SW480 (cell line): Measurements from ENCODE around the gene PLXNC1.

Source experiments
- DNase-seq: peaks from one replicate; pipeline ENCODE4 v3.0.0-alpha.2; 2016; ENCODE audit warnings: low spot score

The PLXNC1 gene

GRCh38 chr12:94157981-94158411 lies 9.6 kb downstream of the PLXNC1 start:
- DNase-seq: no peak

DNA sequence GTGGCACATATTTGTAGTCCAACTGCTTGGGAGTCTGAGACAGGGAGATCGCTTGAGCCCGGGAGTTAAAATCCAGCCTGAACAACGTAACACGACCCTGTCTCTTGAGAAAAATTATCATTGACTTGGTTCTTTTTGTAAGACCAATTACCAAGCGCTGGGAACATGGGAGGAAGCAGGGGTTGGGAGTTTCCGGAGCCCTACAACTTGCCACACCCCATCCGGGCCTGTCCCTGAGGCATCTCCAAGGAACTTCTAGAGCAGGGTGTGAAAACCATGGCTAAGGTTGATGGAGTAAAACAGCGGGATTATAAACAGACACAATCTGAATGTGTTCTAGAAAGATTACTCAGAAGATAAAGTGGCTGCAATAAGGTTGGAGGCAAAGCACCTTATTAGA lies 10.3 kb downstream of the PLXNC1 start:
- no peak for DNase-seq

- DNase-seq: no peak
Observed at GRCh38 chr12:94162108-94162507, 13.7 kb downstream of the PLXNC1 start.

DNA sequence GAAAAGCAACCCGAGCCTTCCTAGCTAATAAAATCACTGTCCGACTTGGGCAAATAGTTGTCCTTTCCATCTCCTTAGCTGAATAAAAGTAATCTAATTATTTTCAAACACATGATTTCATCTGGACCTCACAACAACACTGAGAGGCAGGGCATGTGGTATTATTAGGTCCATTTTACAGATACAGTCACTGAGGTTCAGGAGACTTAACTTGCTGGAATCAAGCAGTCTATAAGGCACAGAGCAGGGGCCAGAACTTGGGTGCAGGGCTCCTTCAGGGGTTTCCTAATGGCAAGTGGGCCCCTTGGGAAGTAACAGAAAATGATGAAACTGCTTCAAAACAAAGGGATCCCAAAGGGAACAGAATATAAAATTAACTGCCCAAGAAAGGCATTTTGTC lies 15.5 kb downstream of the PLXNC1 start:
- no peak for DNase-seq

DNA sequence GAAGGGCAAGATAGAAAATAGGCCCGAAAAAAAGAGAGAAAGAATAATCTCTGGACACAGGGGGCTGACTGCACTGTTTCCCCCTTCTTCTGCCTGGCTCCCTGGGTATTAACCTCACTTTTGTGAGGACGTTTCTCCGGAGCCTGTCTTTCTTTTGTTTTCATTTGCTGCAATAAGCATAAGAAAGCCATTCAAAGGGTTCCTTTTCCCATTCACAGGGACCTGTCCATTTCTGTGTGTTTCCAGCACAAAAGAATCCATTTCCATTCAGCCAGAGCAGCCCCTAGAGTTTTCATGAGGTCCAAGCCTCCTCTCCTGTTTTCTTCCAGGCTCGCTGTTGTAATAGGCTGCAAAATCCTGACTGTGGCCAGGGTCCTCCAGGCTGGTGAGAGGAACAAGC lies 16.8 kb downstream of the PLXNC1 start:
- DNase-seq: no peak

DNA sequence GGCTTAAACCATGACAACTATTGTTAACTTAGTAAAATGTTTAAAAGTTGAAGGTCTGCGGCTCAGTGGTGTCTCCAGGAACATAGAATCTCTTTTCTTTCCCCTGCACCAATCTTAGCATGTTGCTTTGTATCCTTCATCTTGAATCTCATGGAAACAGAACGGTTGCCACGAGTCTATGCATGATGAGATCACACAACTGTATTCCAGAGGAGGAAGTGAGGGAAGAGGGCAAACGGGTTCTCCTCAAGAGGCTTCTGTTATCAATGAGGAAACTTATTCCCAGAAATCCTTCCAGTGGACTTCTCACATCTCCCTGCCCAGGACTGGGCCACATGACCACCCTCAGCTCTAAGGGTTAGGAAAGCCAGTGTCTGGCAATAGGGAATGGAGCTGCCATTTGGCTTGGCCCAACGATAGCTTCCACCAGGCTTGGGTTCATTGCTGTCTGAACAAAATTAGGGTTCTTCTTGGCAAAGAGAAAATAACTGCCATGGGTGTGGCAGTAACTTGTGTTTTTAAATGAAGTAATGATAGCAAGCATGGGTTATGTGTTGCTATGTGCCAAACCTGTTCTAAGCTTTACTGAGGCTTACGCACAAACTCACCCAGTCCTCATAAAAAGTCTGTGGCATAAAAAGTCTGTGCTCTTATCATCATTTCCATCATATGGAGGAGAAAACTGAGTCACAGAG lies 17.4 kb downstream of the PLXNC1 start:
- DNase-seq: no peak

GRCh38 chr12:94167071-94167755 lies 18.8 kb downstream of the PLXNC1 start:
- DNase-seq: no peak

DNA sequence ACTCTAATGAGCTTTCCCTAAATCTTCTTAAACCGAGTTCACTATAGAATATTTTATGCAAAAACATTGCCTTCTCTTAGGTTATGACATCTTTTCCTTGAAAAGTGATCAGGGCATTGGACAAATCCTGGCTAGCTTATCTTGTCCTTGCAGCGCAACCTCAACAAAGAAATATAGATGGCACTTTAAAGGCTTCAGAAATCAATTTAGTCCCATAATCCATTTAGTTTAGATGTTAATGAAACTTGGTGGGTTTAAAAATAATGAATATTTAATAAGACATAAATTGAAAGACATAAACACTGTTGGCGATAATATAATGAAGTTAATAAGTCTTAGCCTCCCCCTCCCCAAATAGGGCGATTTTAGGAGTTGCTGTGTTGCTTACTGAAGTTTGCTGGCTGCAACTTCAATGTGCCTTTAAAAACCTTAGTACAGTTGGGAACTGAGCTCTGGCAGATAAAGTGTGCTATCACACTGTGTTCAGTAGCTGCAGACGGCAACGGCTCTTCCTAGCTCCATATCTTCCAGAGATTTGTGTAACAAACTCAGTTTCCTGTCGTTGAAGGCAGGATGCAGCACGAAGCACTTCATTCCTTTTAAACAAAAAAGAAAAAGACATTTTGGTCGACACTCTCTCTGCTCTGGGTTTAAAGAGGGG lies 19.5 kb downstream of the PLXNC1 start:
- no peak for DNase-seq

- no peak for DNase-seq
Observed at GRCh38 chr12:94169495-94169894, 21.1 kb downstream of the PLXNC1 start.

DNA sequence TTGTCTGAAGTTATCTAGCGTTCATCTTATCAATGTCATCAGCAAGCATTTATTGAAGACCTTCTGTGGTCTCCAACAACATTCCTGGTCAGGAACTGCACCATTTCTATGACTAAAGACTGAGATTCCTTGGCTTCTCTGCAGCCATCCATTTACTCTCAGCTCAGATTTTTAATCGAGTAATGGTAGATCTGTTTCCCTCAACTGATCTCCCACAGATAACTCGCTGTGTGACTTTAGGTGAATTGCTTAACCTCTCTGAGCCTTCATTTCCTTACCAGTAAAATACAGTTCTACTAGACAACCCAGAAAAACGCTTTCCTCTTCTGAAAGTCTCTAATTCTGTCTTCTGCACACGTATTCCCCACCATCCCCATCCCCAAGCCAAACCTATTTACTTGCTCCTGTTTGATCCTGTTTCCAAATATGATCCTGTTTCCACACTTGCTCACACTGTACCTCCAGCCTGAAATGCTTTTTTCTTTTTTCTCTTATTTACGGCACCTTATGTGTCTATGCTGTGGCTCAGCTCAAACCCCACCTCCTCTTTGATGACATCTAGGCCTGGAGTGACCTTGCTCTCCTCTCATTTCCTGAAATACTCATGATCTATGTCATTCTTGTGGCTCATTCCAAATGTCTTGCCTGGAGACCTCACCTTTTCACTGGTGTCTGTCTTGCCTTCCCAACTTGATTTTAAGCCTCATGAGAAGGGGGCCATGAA lies 21.8 kb downstream of the PLXNC1 start:
- no peak for DNase-seq

- no peak for DNase-seq
Observed at GRCh38 chr12:94170690-94171594, 22.6 kb downstream of the PLXNC1 start.

DNA sequence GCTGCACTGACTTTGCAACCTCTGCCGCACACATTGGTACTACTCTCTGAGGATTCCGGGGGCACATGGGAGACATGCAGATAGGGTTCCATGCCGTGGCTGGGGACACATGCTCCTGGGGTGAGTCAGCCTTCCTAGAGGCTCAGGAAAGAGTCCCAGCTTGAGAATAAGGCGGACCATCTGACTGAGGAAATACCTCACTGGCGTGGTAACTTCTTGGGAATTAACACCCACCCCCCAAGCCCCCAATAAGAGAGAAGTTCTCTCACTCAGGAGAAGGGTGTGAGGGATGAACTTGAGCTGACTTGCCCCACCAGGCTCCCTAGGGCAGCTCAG lies 23.2 kb downstream of the PLXNC1 start:
- no peak for DNase-seq

GRCh38 chr12:94172031-94172430 lies 23.7 kb downstream of the PLXNC1 start:
- no peak for DNase-seq

- no peak for DNase-seq
Observed at GRCh38 chr12:94172973-94173372, 24.6 kb downstream of the PLXNC1 start.

DNA sequence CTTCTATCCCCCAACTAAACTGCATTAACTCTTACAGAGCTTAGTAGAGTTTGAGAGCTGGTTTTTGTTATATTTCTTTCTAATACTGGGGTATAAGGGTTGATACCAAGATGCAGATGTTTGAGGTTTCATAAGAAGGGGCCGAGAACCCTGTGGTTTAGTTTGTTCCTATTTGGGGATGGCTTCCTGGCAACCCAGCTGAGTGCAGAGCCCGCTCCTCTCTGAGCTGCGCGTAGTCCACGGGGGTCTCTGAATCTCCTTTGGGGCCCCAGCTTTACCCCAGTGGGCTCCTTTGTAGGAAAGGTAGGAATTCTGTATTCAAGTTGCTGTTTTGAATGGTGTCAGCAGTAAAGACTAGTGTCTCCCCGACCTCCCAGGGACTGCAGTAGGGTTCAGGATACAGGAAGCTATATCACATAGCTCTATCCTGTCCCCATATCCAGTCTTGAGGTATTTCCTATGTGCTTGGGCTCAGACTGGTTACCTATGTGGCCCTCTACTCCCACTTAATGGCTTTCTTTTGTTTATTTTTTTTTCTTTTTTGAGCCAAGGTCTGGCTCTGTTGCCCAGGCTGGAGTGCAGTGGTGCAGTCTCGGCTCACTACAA lies 25.4 kb downstream of the PLXNC1 start:
- DNase-seq: no peak

DNA sequence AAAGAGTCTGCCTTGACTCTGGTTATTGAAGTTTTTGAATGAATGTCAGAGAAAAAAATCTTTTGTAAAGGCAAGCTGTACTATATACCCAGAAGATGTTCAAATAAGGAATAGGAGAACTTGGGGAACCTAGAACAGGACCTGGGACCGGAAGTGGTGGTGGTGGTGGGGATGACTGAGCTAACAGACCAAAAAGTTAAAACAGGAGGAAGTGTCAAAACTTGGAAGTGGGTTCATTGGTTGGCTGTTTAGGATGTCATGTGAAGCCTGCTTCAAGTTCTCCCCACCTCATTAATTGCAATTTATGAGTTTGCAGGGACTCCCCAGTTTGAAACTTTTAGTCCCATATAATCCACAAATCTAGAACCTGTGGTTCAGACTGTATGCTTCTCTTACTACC lies 26.2 kb downstream of the PLXNC1 start:
- no peak for DNase-seq

- no peak for DNase-seq
Observed at GRCh38 chr12:94175763-94176668, 27.6 kb downstream of the PLXNC1 start.

GRCh38 chr12:94178054-94178453 lies 29.7 kb downstream of the PLXNC1 start:
- DNase-seq: no peak

- DNase-seq: no peak
Observed at GRCh38 chr12:94178882-94179281, 30.5 kb downstream of the PLXNC1 start.

DNA sequence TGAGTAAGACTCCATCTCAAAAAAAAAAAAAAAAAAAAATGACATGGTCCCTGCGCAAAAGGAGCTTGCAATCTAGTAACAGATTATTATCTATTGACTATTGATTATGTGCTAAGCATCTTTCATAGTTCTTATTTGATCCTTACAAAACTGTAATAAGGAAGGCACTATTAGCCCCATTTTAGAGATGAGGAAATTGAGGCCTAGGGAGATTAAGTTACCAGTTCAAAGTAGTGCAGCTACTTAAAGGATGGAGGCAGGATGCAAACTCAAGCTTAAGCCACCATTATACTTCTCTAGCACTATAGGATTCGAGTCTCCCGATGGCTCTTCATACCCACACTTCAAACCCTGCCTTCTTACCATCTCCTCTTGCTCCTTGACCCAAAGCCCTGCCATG lies 31.3 kb downstream of the PLXNC1 start:
- DNase-seq: no peak
